H1 (cell line): ENCODE data around the gene TFPI2. TPM values are rescaled to one million over a fixed set of nuclear protein-coding genes. Genes with fewer than 3 reads are reported as not detected.

Experiments used
- BCL11A ChIP-seq, 2 experiments: IDR thresholded peaks; one replicate each; pipeline ENCODE4 v1.6.1; 2011; ENCODE audit warnings: low read depth in 2 of 2, low read length in 2 of 2, mild to moderate bottlenecking in 2 of 2
- EP300 ChIP-seq, 2 experiments: IDR thresholded peaks; 1 replicate in 1 of 2; 2 replicates in 1 of 2; pipeline ENCODE4 v1.6.1; 2011 to 2012; ENCODE audit warnings: low read depth in 2 of 2, low read length in 2 of 2, mild to moderate bottlenecking in 2 of 2, borderline replicate concordance in 1 of 2, inconsistent platforms in 1 of 2, moderate library complexity in 1 of 2
- SUZ12 ChIP-seq: fragments of 200-600 bp; sonication (generic); IDR thresholded peaks from 2 replicates; pipeline ENCODE4 v1.6.1; 2012; ENCODE audit warnings: mild to moderate bottlenecking, inconsistent platforms, low read length, moderate library complexity, mixed read lengths
- polyA plus RNA-seq, 7 experiments: library from polyadenylated mRNA; depleted of rRNA in 3 of 7; stranded (reverse) in 5 of 7; unstranded in 2 of 7; fragments of >200 nt in 5 of 7; fragments of 200-250 nt in 2 of 7; gene quantifications; 1 replicate in 5 of 7; 2 replicates in 1 of 7; 4 replicates in 1 of 7; pipeline versions ENCODE4 v1.2.1 to v1.2.3, GENCODE V29; 2011 to 2013; ENCODE audit warnings: missing spikeins in 2 of 7, mixed read lengths in 2 of 7
- total RNA-seq: library from RNA; stranded (reverse); fragmentation: NEBNext Ultra II Directional; extraction: Animal tissue kit (Norgen Biotek cat#: 25700); gene quantifications from 2 replicates; pipeline ENCODE4 v1.2.1, GENCODE V29; 2021

Gene TFPI2
- total and polyA plus RNA-seq, 2 of the 8 experiments (the other 6 are each of a cell fraction or from before 2014, with no cell fraction given): 6.8 to 8.9 TPM

DNA sequence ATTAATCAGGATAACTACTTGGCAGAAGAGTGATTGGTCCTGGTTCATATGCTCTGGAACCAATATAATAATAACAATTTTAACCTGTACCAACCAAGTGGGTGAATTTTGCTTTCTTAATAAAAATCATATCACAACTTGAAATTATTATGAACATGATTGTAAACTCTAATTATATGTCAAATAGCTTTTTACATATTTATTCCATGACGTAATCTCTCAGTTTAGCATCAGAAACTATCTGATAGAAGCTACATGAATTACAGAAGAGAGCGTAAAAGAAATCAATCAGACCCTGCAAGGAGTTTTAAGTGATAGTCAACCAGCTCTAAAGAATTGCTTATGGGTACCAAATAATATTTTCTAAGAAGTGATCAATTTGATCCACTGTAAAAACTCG lies 41.1 kb upstream of the TFPI2 start (continued):
- no peak for TF ChIP-seq EP300 (IDR thresholded peaks at IDR 0.05; ENCODE audit: borderline replicate concordance in 1 of 2, low read depth in 2 of 2, low read length in 2 of 2)
- no peak for TF ChIP-seq SUZ12
- no peak for TF ChIP-seq BCL11A (IDR thresholded peaks at IDR 0.05; ENCODE audit: low read depth in 2 of 2, low read length in 2 of 2)
